Body of pancreas (tissue), 4 donors: Measurements from ENCODE around the gene RAB1A. TPM values are rescaled to one million over a fixed set of nuclear protein-coding genes. Genes with fewer than 3 reads are reported as not detected.
A peak's percentile ranks its signal among the peaks of the same experiment; 100 is the strongest.

Experiments used
- ATAC-seq: fragments of 150-250 bp; one replicate; pipeline ENCODE4 v1.9.1; 2016
- DNase-seq, 4 donors: peaks; one replicate each; pipeline ENCODE4 v3.0.0-alpha.2; 2019
- H3K27ac ChIP-seq, 4 donors: fragments of 200-600 bp; sonication (generic); 1 replicate in 3 of 4; 2 replicates in 1 of 4; pipeline versions ENCODE4 v1.5.1 to v1.6.1; 2016 to 2019; ENCODE audit warnings: mild to moderate bottlenecking in 1 of 4, mixed read lengths in 1 of 4, moderate library complexity in 1 of 4
- H3K27me3 ChIP-seq, 2 donors: fragments of 200-600 bp; sonication (generic); one replicate each; pipeline ENCODE4 v1.6.0; 2016; ENCODE audit warnings: mild to moderate bottlenecking in 1 of 2
- H3K36me3 ChIP-seq, 2 donors: fragments of 200-600 bp; sonication (generic); replicated peaks in 1 of 2; 2 replicates each; pipeline ENCODE4 v1.5.1; 2016; ENCODE audit warnings: low read depth in 2 of 2; ENCODE audit not compliant: insufficient read depth in 1 of 2
- H3K4me1 ChIP-seq: fragments of 200-600 bp; sonication (generic); one replicate; pipeline ENCODE4 v1.6.0; 2016
- H3K4me3 ChIP-seq, 2 donors: fragments of 200-600 bp; sonication (generic); 1 replicate in 1 of 2; 2 replicates in 1 of 2; pipeline ENCODE4 v1.5.1; 2016 to 2019
- H3K9me3 ChIP-seq, 3 donors: fragments of 200-600 bp; sonication (generic); 1 replicate in 2 of 3; 2 replicates in 1 of 3; pipeline ENCODE4 v1.5.1; 2016
- POLR2A ChIP-seq, 3 donors: fragments of 450-650 bp; IDR thresholded peaks; one replicate each; pipeline ENCODE4 v1.6.1; 2016; ENCODE audit warnings: antibody characterized with exemption in 3 of 3, mild to moderate bottlenecking in 2 of 3
- WGBS, 2 donors: methylation state at CpG; one replicate each; pipeline ENCODE4 v1.1.5; 2017; 5-methylcytosine and 5-hydroxymethylcytosine counted together
- intact Hi-C: fragments of 100-400 bp; cut with DNase I; formaldehyde crosslinking; loops from one replicate; pipeline ENCODE4 v1.15.1; 2023
- total RNA-seq, 2 donors: library from RNA; depleted of rRNA; stranded (reverse); fragments of >200 nt; gene quantifications; one replicate each; pipeline ENCODE4 v1.1.0, GENCODE V29; 2016
- TF ChIP-seq, protein P1 (sequence below), 7 experiments: fragments of 450-650 bp in 4 of 7; fragments of 200-600 bp in 3 of 7; sonication (generic) in 3 of 7; IDR thresholded peaks; one replicate each; pipeline ENCODE4 v1.5.1; 2016 to 2019; ENCODE audit warnings: antibody characterized with exemption in 7 of 7

RAB1A gene
- total RNA-seq, 2 donors from 2014 or later: 43.2 to 53.7 TPM

DNA sequence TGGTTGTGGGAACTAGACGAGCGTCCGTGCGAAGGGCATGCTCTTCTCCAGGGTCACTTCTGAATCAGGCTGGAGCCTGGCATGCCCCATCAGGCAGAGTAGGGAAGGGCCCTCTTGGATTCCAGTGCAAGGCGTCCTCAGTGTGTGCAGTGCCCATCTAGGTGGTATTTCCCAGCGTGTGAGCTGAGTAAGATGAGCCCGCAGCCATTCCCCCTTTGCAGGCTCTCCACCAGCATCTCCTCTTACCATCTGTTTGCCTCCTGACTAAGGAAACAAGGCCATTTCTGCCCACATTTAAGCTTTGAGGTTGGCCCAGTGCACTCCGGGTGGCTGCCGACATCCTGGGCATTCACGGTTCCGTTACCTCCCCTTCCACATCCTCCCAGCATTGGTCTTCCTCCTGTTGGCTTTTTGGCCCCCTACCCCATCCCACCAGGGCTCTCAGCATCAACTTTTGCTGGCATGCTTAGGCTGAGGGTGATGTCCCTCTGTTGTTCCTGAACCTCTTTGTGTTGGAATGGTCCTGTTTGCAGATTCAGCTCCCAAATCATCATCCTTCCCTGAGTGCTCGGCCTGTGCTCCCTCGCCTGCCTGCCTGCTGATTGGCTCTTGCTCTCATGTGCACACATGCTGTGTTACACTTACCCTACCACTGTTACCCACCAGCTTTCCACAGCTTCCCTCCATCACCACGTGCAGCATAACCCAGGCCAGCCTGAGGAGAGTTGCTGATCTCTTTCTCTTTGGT is 61.9 kb downstream of the RAB1A start:
- Histone ChIP-seq H3K4me3 (no peak overlapping the region), H3K36me3 (peaks cover 0 to 2% of the 10 kb centered on the region in 2 donors), H3K4me1 (peaks cover 52% of the 10 kb centered on the region), H3K9me3 (no peaks in the 10 kb centered on the region), H3K27ac (no peak overlapping the region), H3K27me3 (no peaks in the 10 kb centered on the region)
- no peak for DNase-seq
- TF ChIP-seq POLR2A (IDR thresholded peaks at IDR 0.05): no peak
- TF ChIP-seq, protein P1, sequence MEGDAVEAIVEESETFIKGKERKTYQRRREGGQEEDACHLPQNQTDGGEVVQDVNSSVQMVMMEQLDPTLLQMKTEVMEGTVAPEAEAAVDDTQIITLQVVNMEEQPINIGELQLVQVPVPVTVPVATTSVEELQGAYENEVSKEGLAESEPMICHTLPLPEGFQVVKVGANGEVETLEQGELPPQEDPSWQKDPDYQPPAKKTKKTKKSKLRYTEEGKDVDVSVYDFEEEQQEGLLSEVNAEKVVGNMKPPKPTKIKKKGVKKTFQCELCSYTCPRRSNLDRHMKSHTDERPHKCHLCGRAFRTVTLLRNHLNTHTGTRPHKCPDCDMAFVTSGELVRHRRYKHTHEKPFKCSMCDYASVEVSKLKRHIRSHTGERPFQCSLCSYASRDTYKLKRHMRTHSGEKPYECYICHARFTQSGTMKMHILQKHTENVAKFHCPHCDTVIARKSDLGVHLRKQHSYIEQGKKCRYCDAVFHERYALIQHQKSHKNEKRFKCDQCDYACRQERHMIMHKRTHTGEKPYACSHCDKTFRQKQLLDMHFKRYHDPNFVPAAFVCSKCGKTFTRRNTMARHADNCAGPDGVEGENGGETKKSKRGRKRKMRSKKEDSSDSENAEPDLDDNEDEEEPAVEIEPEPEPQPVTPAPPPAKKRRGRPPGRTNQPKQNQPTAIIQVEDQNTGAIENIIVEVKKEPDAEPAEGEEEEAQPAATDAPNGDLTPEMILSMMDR (IDR thresholded peaks at IDR 0.05): no peak
- ATAC-seq: no peak
- intact Hi-C loops: no loop called here
- 72 to 78% methylated on average over 14 of the region's 14 CpGs for whole genome bisulfite sequencing, 2 donors

DNA sequence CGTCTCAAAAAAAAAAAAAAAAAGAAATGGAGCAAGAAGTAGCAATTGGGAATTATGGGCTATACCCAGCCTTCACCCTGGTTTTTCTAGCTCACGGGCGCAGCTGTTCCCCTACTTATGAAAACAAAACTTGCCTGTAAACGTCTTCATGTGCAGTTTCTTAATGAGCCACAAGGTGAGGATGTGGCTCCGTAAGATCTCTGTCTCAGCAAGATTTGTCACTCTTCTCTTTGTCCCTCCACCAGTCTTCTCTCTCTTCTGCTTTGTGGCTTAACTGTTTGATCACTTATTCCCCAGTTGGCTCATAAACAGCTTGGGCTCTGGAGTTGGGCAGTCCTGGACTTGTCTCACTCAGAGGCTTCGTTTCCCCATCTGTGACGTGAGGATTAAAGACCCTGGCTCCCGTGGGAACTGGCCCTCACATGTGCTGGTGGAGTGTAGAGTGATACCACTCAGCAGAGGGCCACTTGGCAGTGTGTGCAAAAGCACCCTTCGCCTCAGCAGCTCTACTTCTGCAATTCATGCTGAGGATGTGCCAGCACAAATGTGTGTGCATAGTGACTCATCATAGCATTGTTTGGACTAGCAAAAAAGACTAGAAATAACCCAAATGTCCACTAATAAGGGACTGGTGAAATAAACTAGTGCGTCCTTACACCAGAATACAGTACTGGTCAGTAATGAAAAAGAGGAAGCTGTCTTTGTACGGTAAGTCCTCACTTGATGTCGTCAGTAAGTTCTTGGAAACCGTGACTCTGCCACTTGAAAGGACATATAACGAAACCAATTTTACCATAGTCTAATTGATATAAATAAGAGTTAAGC is 65.0 kb downstream of the RAB1A start:
- Histone ChIP-seq H3K27ac (peak overlapping the region; percentile 19 to 82 (median 58)), H3K9me3 (no peaks in the 10 kb centered on the region), H3K27me3 (no peaks in the 10 kb centered on the region), H3K4me3 (no peak overlapping the region), H3K4me1 (peaks cover 77% of the 10 kb centered on the region), H3K36me3 (no peaks in the 10 kb centered on the region)
- peak; percentile 53 to 84 (median 70) for DNase-seq
- 31 to 33% methylated on average over 14 of the region's 14 CpGs for WGBS, 2 donors
- intact Hi-C loops: no loop called here
- TF ChIP-seq, protein P1 (IDR thresholded peaks at IDR 0.05): peak; percentile 38 to 88 (median 60)
- peak in 2 of 3 donors; percentile 15 to 42 for TF ChIP-seq POLR2A (IDR thresholded peaks at IDR 0.05)
- ATAC-seq: peak; percentile 47

DNA sequence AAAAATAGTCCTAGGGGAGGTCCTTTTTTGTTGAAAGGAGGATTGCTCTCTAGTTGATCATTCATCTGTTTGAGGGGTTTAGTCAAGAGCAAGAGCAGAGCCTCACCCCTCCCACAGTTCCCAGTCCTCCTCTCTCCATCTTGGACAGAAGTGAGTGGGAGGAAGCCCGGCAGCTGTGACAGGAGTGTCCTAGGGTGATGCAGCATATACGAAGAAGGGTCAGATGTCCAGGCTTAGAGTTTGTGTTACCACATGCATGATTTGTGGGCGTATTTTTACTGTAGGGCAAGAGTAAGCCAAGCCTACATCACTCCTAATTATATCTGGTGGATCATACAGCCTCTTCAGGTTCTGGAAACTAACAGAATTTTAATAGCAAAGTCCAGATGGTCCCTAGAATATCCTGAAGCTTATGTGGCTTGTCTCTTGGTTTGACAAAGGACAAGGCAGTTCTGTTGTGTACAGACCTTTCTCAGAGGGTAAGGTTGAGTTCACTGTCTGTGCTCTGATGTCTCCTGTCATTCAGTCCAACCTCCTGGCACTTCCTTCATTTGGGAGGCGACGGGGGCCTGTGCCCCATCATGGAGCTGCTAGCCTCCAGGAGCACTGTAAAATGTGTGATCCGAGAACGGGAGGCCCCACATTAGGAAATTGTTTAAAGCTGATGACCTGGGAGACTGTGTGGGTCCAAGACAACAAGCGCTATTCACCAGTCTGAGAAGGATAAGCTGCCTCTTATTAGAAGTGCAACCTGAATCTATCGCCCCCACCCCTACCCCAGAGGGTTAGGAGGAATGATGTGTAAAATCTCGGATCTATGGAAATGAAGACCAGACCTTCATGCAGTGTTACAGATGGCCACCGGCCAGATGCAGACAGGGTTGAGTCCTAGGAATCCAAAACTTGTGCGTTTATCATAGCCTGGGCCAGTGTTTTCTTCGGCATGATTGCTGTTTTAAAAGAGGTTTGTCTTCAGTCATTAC is 66.8 kb downstream of the RAB1A start:
- Histone ChIP-seq H3K4me3 (no peak overlapping the region), H3K27ac (peak overlapping the region in 2 of 4 donors; percentile 85 to 90), H3K36me3 (no peaks in the 10 kb centered on the region), H3K4me1 (peaks cover 79% of the 10 kb centered on the region), H3K9me3 (no peaks in the 10 kb centered on the region), H3K27me3 (no peaks in the 10 kb centered on the region)
- intact Hi-C loops: no loop called here
- WGBS, 2 donors: 64 to 71% methylated on average over 11 to 13 of the region's 13 CpGs
- DNase-seq: no peak
- no peak for ATAC-seq
- TF ChIP-seq, protein P1 (IDR thresholded peaks at IDR 0.05): no peak
- no peak for TF ChIP-seq POLR2A (IDR thresholded peaks at IDR 0.05)

DNA sequence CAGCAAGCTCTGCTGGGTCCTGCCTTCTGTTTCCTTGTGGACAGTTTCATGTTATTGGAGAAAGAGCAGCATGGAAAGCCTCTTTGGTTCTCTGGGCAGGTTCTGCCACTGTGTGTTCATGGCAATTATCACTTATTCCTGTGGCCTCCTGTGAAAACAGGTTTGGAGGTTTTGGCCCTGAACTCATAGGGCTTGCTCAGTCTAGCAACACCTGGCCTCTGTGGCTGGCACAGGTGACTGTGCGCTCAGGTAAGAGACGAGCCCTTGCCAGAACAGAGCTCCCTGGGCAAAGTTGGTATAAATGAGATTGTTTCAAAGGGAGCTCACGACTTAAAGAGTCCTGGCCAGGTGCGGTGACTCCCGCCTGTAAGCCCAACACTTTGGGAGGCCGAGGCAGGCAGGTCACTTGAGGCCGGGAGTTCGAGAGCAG is 68.0 kb downstream of the RAB1A start:
- 31 to 54% methylated on average over 8 of the region's 8 CpGs for WGBS, 2 donors
- Histone ChIP-seq H3K36me3 (no peaks in the 10 kb centered on the region), H3K9me3 (no peaks in the 10 kb centered on the region), H3K4me3 (no peak overlapping the region), H3K4me1 (peaks cover 89% of the 10 kb centered on the region), H3K27ac (peak overlapping the region; percentile 78 to 93 (median 88)), H3K27me3 (no peaks in the 10 kb centered on the region)
- DNase-seq (peak; percentile 84 to 94 (median 93)), ATAC-seq (peak; percentile 83)
- peak in 2 of 3 donors; percentile 62 to 64 for TF ChIP-seq POLR2A (IDR thresholded peaks at IDR 0.05)
- TF ChIP-seq, protein P1 (IDR thresholded peaks at IDR 0.05): peak in 3 of 7 experiments; percentile 3 to 12 (median 5)
- intact Hi-C loops: no loop called here
